HG03039 (cell line): Measurements from ENCODE around the gene SLC7A6OS.
"Not testable (repeated sequence)": the region's sequence is repeated elsewhere in the genome, so short reads cannot be mapped to it uniquely, and the experiment has no call there.

ENCODE experiments used
- ATAC-seq: cut with Tn5 transposase; IDR thresholded peaks from one replicate; pipeline ENCODE4 v1.9.1; 2021; ENCODE audit warnings: mild to moderate bottlenecking, moderate library complexity; ENCODE audit not compliant: unreplicated experiment

The SLC7A6OS gene

DNA sequence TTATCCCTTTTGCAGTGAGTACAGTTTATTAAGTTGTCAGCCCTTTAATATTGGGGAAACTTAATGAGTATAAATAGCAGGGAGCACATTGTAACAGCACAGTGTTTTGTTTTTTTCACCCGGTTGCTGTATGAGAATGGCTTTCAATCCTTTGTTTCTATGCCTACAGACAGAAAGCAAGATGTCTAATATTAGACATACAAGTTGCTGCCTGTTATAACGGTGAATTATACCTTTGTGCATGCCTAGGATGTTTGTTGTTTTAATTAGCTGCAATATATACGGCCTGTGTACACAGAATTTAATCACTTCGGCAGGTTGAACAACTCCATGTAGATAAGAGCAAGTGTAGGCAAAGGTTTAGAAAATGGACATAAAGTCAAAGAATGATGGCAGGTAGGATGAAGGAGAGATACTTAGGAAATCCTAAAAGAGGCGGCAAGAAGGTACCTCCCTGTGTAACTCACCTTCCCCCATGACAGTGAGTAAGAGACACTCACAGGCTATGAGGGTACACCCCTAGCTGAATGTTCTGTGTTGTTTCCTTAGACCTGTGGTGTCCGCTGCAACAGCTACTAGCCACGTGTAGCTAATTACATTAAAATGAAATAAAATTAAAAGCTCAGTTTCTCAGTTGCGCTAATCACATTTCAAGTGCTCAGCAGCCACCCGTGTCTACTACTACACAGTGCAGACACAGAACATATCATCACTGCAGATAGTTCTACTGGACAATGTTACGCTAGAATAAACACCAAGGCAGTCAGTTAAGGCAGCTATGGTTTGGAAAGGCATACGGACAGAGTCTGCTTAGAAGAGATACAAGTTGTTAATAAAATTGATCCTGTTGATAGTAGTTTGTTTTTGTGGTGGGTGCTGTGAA, 10.9 kb downstream of the SLC7A6OS start:
- ATAC-seq = no peak

DNA sequence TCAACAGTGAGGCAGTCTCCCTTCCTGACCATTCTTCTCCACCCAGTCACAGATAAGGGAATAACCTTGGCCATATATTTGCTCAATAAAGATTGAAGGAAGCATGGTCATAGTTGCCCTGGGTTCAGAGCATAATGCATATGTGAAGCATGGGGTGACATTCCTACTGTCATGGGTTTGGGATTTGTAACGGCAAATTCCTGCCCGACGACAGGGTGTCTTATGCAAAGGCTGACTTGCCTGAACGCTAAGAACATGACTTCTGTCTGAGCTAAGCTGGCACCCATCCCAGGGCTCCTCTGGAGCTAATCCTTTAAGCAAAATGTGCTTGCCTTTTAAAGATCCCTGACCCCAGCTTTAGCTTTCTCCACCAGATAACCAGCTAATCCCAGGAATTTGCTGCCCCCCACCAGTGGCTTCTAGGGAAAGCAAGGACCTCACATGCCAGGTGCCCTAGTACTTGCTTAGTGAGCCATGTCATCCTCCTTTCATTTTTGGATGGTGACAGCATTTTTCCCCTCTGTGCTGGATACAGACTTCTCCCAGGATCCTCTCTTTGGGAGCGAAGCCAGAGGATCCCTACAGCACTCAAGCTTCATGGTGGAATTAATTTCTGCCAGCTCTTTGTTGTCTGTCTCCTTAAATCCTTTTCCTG, 11.7 kb downstream of the SLC7A6OS start:
- ATAC-seq = no peak

DNA sequence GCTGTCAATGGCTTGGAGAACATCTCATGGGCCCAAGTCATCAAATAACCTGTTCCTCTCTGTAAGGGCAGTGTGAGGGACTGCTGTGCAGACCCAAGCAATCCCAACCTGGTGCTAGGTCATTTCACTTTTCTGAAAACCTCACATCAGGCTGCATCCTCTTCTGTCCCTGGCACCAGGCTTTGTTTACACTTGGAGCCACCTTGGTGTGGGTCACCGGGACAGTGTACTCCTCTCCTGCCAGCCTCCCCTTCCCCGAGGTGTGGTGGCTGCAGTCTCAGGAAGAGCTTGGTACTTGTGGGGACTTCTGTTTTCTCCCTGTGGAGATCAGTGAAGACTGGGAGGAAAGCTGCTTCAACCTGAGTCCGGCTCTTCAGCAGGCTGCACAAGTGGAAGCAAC, 12.4 kb downstream of the SLC7A6OS start:
- no peak for ATAC-seq

DNA sequence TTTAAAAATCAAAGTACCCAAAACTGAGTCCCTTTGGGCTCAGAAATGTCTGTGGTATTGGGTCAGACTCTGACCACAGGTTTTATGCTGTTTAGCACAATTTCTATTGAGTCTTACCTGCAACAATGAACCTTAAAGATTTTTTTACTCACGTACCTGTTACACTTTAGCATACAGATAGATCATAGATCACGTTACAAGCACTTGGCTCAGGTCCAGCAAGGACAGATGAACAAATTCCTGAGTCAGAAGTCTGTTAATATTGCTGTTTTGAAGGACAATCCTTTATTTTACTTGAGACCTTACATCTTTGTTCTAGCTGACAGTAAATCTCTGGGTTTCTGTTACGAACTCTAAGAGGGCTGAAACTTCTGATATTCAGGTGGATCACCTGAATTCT, 12.8 kb downstream of the SLC7A6OS start:
- no peak for ATAC-seq

DNA sequence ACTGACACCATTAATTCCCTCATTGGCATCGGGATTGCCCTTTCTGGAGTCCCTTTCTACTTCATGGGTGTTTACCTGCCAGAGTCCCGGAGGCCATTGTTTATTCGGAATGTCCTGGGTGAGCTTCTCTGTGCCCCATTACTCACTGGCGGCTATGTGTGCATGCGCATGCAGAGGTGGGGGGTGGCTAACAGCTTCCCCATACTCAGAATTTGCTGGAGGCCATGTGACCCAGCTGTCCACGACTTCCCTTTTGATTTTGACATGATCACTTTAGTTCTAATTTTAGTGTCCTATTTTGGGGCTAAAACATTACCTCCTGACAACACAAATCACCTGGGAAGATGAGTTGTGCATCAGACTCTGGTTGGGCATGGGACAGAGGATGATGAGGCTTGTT, 14.1 kb downstream of the SLC7A6OS start:
- ATAC-seq = no peak

DNA sequence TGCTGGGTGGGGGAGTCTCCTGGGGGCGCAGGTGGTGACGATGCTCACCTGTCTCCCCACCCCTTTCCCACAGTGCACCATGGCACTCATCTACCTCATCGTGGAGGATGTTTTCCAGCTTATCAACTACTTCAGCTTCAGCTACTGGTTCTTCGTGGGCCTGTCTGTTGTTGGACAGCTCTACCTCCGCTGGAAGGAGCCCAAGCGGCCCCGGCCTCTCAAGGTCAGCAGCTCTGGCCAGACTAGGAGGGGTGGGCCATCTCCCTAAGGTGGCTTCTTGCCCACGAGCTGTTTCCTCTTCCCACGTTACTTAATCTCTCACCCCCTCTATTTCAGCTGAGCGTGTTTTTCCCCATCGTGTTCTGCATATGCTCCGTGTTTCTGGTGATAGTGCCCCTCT, 14.5 kb downstream of the SLC7A6OS start:
- ATAC-seq = no peak

DNA sequence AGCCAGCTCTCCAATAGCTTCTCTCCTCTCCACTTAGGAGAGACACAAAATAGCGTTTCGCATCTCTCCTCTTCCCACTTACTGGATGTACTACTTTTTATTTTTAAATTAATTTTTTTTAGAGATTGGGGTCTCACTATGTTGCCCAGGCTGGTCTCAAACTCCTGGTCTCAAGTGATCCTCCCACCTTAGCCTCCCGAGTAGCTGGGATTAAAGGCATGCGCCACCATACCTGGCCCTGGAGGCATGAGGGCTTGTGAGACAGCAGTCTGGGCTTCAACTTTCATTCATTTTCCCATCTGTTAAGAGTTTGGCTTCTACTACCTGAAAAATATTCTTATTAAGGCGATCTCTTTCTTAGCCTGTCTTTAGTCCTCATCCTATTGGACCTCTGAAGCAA, 18.3 kb downstream of the SLC7A6OS start:
- no peak for ATAC-seq

DNA sequence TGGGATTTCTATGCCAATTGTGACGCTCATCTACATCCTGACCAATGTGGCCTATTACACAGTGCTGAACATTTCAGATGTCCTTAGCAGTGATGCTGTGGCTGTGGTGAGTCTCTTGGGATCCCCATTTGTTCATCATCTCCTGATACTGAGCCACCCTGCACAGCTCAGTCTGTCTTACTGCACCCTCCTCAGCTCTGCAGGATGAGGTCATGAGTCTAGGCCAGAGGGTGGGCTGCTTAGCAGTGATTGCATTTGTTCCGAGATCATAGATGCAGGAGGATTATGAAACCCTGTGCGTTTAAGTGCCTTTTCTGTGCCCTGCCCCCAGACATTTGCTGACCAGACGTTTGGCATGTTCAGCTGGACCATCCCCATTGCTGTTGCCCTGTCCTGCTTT, 19.5 kb downstream of the SLC7A6OS start:
- ATAC-seq = no peak

DNA sequence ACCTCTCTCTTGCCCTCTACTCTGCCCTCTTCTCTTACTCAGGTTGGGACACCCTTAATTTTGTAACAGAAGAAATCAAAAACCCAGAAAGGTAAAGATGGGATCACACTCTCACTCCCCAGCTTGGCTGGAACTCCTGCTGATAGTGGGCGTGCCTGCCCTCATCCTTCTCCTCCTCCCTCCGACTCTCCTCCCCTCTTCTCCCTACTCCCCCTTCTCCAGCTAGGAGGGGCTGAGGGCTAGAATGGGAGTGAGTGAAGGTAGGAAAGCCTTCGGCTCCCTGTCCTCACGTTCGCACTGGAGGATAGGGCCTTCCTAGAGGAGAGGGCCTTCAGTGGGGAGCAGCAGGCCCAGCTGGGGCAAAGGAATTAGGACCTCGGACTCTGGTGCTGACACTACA, 20.3 kb downstream of the SLC7A6OS start:
- ATAC-seq = no peak

DNA sequence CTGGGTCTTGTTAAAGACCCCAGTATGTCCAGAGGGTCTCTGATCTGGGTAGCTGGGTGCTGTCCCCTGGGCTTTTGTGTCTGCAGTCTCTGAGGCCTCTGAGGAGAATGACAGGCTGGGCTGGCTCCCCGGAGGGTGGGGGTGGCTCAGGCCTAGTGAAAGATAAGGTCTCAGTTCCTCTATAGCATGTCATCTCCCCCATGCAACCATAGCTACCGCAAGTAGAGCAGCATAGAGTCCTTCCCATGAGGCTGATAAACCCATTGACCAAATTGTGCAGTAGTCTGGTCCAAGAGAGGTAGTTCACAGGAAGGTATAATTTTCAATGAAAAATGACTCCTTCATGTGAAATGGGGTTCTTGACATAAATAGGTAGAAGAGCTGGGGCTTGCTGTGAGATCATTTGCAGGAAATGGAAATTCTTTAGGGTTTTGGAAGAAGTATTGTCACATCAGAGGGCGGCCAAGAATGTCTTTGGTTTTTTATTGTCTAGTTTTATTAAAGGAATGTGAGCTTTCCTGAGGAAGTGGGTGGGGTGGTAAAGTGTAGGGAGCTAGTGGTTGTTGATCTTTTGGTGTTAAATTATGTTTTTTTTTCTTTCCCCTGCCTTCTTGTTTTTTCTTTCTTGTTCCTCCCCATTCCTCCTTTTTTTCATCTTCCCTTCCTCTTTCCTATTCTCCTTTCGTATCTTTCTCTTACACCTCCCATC, 21.0 kb downstream of the SLC7A6OS start:
- peak; percentile 52 for ATAC-seq

DNA sequence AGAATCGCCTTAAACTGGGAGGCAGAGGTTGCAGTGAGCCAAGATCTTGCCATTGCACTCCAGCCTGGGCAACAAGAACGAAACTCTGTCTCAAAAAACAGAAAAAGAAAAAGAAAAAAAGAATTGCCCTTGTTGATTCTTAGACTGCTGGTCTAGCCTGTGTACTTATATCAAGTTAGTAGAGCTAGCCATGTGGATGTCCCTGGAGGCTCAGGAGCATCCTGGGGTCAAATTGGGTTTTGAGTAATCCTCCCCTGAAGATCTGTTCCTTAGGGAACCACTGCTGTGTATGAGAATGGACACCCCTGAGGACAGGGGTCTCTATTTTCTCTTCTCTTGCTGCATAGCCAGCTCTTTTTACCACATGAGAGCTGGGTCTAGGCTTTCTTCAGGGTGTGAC, 21.5 kb downstream of the SLC7A6OS start:
- ATAC-seq = no peak

DNA sequence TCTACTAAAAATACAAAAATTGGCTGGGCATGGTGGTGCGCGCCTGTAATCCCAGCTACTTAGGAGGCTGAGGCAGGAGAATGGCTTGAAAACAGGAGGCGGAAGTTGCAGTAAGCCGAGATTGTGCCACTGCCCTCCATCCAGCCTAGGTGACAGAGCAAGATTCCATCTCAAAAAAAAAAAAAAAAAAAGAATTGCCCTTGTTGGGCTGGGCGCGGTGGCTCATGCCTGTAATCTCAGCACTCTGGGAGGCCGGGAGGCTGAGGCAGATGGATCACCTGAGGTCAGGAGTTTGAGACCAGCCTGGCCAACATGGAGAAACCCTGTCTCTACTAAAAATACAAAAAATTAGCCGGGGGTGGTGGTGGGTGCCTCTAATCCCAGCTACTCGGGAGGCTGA, 21.9 kb downstream of the SLC7A6OS start:
- ATAC-seq = not testable (repeated sequence)

DNA sequence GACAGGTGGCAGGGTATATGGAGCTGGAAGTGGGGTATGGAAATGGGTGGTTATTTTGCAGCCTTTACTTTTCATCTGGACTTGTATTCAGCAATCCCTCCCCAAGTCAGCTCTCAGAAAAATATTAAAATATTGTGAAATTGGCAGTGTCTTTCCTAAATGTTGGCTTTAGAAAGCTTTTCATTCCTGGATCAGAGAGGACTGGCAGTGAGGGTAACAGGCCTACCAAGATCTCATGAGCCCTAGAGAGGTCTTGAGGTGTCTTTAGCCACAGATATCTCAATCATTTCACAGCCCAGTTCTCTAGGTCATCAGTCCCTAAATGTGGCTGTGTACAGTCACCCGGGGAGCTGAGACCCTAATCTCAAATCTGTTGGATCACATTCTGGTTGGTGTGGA, 22.5 kb downstream of the SLC7A6OS start:
- no peak for ATAC-seq

DNA sequence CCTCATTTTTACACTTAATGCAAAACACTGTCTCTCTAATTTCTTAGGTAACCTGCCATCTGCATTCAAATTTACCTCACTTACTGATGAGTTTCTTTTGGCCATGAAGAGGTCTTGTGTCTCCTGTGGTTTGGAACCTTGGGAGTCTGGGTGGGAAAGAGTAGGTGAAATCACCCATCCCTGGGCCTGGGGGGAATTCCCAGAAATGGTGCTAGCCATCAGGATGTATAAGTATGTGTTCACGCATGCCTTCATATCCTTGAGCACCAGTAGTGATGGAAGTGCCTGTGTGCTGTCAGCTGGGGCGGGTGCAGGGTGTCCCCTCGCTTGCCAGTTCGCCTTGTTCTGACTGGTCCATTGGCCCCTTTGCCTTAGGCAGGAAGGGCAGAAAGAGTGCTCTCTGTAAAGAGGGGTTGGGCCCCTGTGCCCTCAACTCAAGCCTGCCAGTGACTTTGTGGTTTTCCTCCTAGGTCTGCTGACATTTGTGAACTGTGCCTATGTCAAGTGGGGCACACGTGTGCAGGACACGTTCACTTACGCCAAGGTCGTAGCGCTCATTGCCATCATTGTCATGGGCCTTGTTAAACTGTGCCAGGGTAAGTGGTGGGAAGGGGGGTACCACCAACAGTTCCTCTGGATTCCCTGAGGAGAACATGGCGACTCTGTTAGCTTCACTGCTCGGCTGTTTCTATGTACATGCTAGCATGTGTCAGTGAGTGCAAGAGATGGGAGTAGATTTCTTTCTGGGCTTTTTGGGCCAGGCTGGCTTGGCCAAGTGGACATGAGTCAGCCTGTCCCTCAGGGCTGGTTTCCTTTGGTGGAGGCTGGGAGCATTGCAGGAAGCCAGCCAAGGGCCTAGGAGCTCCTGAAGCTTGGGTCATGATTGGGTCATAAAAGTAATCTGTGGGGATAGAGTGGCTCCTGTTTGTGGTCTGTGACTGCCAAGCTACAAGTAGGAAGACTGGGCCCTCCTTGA, 23.2 kb downstream of the SLC7A6OS start:
- no peak for ATAC-seq

DNA sequence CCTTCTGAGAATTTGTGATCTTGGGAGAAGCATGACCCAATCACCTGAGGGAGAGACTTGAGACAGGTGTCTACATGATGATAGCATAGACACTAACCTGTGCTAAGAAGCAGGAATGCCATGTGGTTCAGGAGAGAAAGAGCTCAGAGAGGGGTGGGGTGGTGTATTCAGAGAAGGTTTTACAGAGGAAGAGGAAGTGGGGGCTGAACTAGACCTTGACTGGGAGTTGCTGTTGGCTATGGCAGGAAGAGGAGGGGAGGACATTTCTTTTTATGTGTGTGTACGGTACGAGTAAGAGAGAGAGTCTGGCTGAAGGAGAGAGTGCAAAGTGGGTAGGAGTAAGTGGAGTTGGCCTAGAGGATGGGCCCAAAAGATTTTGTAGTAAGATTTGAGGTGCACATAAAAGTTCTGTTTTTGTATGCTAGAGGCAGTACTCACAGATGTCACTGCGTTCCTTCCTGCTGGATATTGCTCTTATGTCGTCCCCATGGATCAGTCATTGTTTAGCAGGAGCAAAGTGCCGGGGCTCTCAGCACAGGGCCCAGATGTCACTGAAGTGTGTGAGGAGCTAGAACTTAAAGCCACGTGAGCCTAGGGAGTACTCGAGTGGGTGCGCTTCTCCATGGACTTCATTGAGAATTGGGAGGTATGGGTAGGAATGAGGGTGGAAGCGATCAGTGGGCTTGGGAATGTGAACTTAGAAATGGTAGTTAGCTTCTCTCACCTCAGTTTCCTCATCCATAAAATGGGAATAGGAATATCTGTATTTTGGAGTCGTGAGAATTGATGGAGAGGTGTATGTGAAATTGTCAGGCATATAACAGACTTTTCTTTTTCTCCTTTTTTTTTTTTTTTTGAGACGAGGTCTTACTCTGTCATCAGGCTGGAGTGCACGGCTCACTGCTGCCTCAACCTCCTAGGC, 24.3 kb downstream of the SLC7A6OS start:
- no peak for ATAC-seq

DNA sequence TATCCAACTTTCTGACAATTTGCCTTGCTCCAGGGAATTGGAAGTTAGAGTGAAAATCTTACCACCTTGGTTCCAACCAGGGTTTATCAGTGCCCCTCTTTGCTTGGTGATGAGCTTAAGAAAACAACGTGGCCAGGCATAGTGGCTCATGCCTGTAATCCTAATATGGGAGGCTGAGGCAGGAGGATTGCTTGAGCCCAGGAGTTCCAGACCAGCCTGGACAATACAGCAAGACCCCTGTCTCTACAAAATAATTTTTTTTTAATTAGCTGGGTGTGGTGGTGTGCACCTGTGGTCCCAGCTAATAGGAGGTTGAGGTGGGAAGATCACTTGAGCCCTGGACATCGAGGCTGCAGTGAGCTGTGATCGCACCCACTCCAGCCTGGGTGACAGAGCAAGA, 25.1 kb downstream of the SLC7A6OS start:
- ATAC-seq = no peak

DNA sequence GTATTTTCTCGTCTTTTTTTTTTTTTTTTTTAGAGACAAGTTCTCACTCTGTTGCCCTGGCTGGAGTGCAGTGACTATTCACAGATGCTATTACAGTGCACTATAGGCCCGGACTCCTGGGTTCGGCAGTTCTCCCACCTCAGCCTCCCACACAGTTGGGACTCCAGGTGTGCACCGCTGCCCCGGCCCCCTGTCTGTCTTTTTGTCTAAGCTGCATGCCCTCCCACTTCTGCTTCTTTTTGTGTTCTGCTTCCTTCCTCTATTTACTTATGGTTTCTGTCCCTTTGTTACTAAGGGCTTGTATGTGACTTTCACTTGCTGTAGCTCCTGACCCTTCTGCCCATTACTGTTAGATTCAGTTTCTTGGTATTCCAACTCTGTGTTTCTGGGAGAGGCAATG, 25.9 kb downstream of the SLC7A6OS start:
- ATAC-seq = peak; percentile 40

DNA sequence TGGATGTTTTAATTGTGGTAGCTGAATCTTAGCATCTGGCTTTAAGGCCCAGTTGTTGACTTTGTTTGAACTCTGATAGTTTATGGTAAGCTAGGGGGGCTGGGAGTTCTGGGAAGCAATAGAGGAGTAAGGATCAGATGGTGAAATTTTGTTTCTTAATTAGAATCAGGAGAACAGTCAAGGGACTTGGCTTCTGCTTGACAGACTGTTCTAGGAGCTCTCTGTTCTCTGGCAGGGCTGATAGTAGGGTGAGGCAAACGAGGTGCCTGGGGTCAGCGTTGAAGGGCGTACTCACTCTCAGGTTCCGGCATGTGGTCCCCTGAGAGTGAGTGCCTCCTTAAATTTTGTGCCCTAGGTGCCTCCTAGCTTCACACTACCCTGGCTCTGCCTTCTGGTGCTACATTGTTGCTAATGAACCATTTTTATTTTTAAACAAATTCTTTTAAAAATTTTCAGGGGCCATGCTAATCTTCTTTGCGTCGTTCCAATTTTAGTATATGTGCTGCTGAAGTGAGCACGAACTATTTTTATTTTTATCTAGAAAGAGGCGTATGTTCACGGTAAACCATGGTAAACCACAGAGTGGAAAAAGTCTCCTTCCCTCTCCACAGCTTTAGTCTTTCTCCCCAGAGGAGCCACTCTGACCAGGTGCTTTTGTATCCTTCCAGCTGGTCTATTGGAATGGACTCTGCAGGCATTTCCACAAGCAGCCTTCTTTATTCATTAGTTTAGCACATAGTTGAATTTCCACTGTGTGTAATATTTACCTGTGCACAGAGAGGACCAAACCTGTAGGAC, 26.7 kb downstream of the SLC7A6OS start:
- no peak for ATAC-seq

DNA sequence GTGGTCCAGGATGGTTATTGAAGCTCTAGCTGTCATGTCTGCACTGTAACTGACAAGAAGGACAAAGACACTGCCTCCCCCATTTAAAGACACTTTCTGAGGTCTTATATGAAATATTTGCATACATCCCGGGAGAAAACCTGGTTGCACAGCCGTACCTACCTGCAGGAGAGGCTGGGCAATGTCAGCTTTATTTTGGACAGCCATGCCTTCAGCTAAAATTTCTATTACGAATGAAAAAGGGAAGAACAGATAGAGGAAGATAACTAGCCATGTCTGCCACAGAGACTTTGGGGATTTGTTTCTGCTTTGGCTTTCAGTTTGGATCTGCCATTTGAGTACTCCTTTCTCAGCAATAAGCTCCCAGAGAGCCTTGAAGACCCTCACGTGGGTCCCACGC, 27.4 kb downstream of the SLC7A6OS start:
- ATAC-seq = no peak
